Ishikawa (cell line): ENCODE measurements around the gene WASF1.

ENCODE experiments used
- CEBPB ChIP-seq: IDR thresholded peaks from 2 replicates; pipeline ENCODE4 v1.6.1; 2012
- CREB1 ChIP-seq: IDR thresholded peaks from 2 replicates; pipeline ENCODE4 v1.6.1; 2012; ENCODE audit warnings: low read depth
- EGR1 ChIP-seq: IDR thresholded peaks from 2 replicates; pipeline ENCODE4 v1.6.1; 2012
- EP300 ChIP-seq: IDR thresholded peaks from 2 replicates; pipeline ENCODE4 v1.6.1; 2012; ENCODE audit warnings: borderline replicate concordance
- FOXM1 ChIP-seq: IDR thresholded peaks from 2 replicates; pipeline ENCODE4 v1.6.1; 2012; ENCODE audit warnings: low read depth, borderline replicate concordance
- MAX ChIP-seq: IDR thresholded peaks from 2 replicates; pipeline ENCODE4 v1.6.1; 2012
- NFIC ChIP-seq: IDR thresholded peaks from 2 replicates; pipeline ENCODE4 v1.6.1; 2012
- RAD21 ChIP-seq: IDR thresholded peaks from 2 replicates; pipeline ENCODE4 v1.6.1; 2012; ENCODE audit warnings: low read depth
- REST ChIP-seq: IDR thresholded peaks from 2 replicates; pipeline ENCODE4 v1.6.1; 2012; ENCODE audit warnings: low read depth, mild to moderate bottlenecking
- TAF1 ChIP-seq: IDR thresholded peaks from 2 replicates; pipeline ENCODE4 v1.6.1; 2012; ENCODE audit warnings: low read depth, mild to moderate bottlenecking
- TCF12 ChIP-seq: IDR thresholded peaks from 2 replicates; pipeline ENCODE4 v1.6.1; 2012; ENCODE audit warnings: low read depth
- TEAD4 ChIP-seq: IDR thresholded peaks from 2 replicates; pipeline ENCODE4 v1.6.1; 2012
- USF1 ChIP-seq: IDR thresholded peaks from 2 replicates; pipeline ENCODE4 v1.6.1; 2012
- YY1 ChIP-seq: IDR thresholded peaks from 2 replicates; pipeline ENCODE4 v1.6.1; 2012; ENCODE audit warnings: low read depth
- ZBTB7A ChIP-seq: IDR thresholded peaks from 2 replicates; pipeline ENCODE4 v1.6.1; 2012; ENCODE audit warnings: low read depth

Gene WASF1

GRCh38 chr6:110217266-110217665 is 37.8 kb upstream of the WASF1 start:
- TF ChIP-seq CEBPB (no peak), ZBTB7A (no peak)

GRCh38 chr6:110216140-110216539 is 36.7 kb upstream of the WASF1 start:
- no peak for TF ChIP-seq EP300
- TF ChIP-seq EGR1, result no peak
- TF ChIP-seq CEBPB, result no peak
- TF ChIP-seq REST, result no peak
- no peak for TF ChIP-seq NFIC
- TF ChIP-seq ZBTB7A, result no peak
- TF ChIP-seq CREB1, result no peak
- no peak for TF ChIP-seq TAF1
- no peak for TF ChIP-seq FOXM1
- no peak for TF ChIP-seq RAD21
- no peak for TF ChIP-seq TEAD4
- TF ChIP-seq YY1, result no peak
- no peak for TF ChIP-seq MAX
- no peak for TF ChIP-seq USF1
- no peak for TF ChIP-seq TCF12

- TF ChIP-seq EGR1 (no peak), MAX (no peak), ZBTB7A (no peak), CREB1 (no peak), FOXM1 (no peak), TEAD4 (no peak), USF1 (no peak), CEBPB (no peak), YY1 (no peak)
Observed at GRCh38 chr6:110214338-110214737, 34.9 kb upstream of the WASF1 start.

GRCh38 chr6:110211753-110212152 is 32.3 kb upstream of the WASF1 start:
- no peak for TF ChIP-seq USF1

- no peak for TF ChIP-seq YY1
- peak; percentile 85 for TF ChIP-seq NFIC
Observed at GRCh38 chr6:110207652-110208051, 28.2 kb upstream of the WASF1 start.

- TF ChIP-seq EP300 (no peak), RAD21 (no peak), MAX (no peak), YY1 (no peak), TAF1 (no peak), TCF12 (no peak), ZBTB7A (no peak), REST (no peak), CREB1 (no peak), FOXM1 (no peak)
Observed at GRCh38 chr6:110201151-110201884, 21.8 kb upstream of the WASF1 start.
